ENCODE results near the gene PSMA5. TPM values are rescaled to one million over a fixed set of nuclear protein-coding genes. Genes with fewer than 3 reads are reported as not detected.

Gene PSMA5
- total RNA-seq, 1 experiment from 2014 or later = 133 TPM

- Histone ChIP-seq H3K4me1 (ENCODE audit: insufficient read depth, low read length) (no peaks in the 10 kb centered on the region), H3K23ac (ENCODE audit: insufficient read length, low read depth, low read length) (no peak overlapping the region), H3K9ac (ENCODE audit: extremely low read depth, insufficient read length, low read length) (no peak overlapping the region), H3K18ac (ENCODE audit: insufficient read length, low read depth, low read length) (no peak overlapping the region), H3K56ac (ENCODE audit: insufficient read length, low read depth, low read length) (no peak overlapping the region), H2BK5ac (ENCODE audit: insufficient read length, low read length) (no peak overlapping the region), H4K5ac (ENCODE audit: insufficient read length, low read depth, low read length) (no peak overlapping the region), H2BK15ac (ENCODE audit: low read depth, low read length) (no peak overlapping the region), H3K27me3 (ENCODE audit: insufficient read depth, low read length) (no peaks in the 10 kb centered on the region), H3K14ac (ENCODE audit: insufficient read depth, low read length) (no peak overlapping the region), H2BK12ac (ENCODE audit: insufficient read length, low read depth, low read length) (no peak overlapping the region), H3K23me2 (ENCODE audit: insufficient read length, low read depth, low read length, poor library complexity, severe bottlenecking) (no peaks in the 10 kb centered on the region), H2AFZ (ENCODE audit: low read length) (no peak overlapping the region), H4K20me1 (ENCODE audit: control insufficient read depth, insufficient read depth, insufficient read length) (no peaks in the 10 kb centered on the region), H2BK120ac (ENCODE audit: low read depth, low read length, poor library complexity, severe bottlenecking) (no peak overlapping the region), H3T11ph (ENCODE audit: low read length) (no peak overlapping the region), H3K9me3 (ENCODE audit: control insufficient read depth, low read depth, low read length) (no peaks in the 10 kb centered on the region), H3K4ac (ENCODE audit: low read depth, low read length) (no peak overlapping the region), H2AK5ac (ENCODE audit: insufficient read length, low read length) (no peak overlapping the region), H4K91ac (ENCODE audit: insufficient read length, low read depth, low read length) (no peak overlapping the region), H3K4me2 (ENCODE audit: insufficient read depth, insufficient read length, low read length) (no peak overlapping the region), H3K79me2 (ENCODE audit: insufficient read depth, low read length) (no peaks in the 10 kb centered on the region), H3K79me1 (ENCODE audit: insufficient read depth, low read depth, low read length, poor library complexity, severe bottlenecking) (no peaks in the 10 kb centered on the region), H4K8ac (replicated peaks; ENCODE audit: insufficient read length, low read depth, low read length) (no peak overlapping the region), H3K27ac (ENCODE audit: insufficient read length, low read depth, low read length) (no peak overlapping the region), H2BK20ac (ENCODE audit: low read depth, low read length, poor library complexity, severe bottlenecking) (no peak overlapping the region)
- Mint-ChIP-seq H3K4me1 (no peaks in the 10 kb centered on the region), H3K9me3 (peaks cover 16 to 21% of the 10 kb centered on the region in 2 experiments), H3K36me3 (ENCODE audit: insufficient read depth in 1 of 3, low read depth in 3 of 3) (peaks cover 0 to 7% (median 5%) of the 10 kb centered on the region in 3 experiments; a peak in 4 of 7 replicates), H3K27me3 (ENCODE audit: low read depth) (peaks cover 6% of the 10 kb centered on the region; the same call in 1 of the 2 replicates), H3K4me3 (no peak overlapping the region), H3K27ac (no peak overlapping the region)
- no CpG with 5 or more reads among the region's 1 CpG for WGBS (ENCODE audit: extremely low coverage, insufficient read length, low lambda C conversion rate)
- TF ChIP-seq CTCF (conservative IDR thresholded peaks at IDR 0.05) = no peak
- no peak for DNase-seq
These were observed 7.1 kb upstream of the PSMA5 start for GRCh38 chr1:109433322-109433721.
